Lower leg skin (tissue), 4 donors: ENCODE measurements around the gene TUBA8. TPM values are rescaled to one million over a fixed set of nuclear protein-coding genes. Genes with fewer than 3 reads are reported as not detected.
"Not testable (repeated sequence)": the region's sequence is repeated elsewhere in the genome, so short reads cannot be mapped to it uniquely, and the experiment has no call there.

Experiments
- DNase-seq, 2 donors: peaks; one replicate each; pipeline ENCODE4 v3.0.0-alpha.2; 2019; ENCODE audit warnings: low spot score in 2 of 2
- H3K4me3 ChIP-seq: fragments of 200-600 bp; sonication (generic); 2 replicates; pipeline ENCODE4 v1.5.1; 2017; ENCODE audit warnings: mild to moderate bottlenecking, low read depth; ENCODE audit not compliant: poor library complexity, severe bottlenecking
- CTCF ChIP-seq, 3 donors: fragments of 450-650 bp; IDR thresholded peaks; one replicate each; pipeline ENCODE4 v1.5.1; 2016; ENCODE audit warnings: antibody characterized with exemption in 3 of 3, mild to moderate bottlenecking in 3 of 3, moderate library complexity in 2 of 3
- POLR2A ChIP-seq, 2 donors: fragments of 450-650 bp; IDR thresholded peaks; one replicate each; pipeline ENCODE4 v1.6.1; 2016 to 2017; ENCODE audit warnings: antibody characterized with exemption in 2 of 2, mild to moderate bottlenecking in 1 of 2, moderate library complexity in 1 of 2
- WGBS, 2 donors: methylation state at CpG; one replicate each; pipeline ENCODE4 v1.1.5; 2018; 5-methylcytosine and 5-hydroxymethylcytosine counted together
- intact Hi-C: fragments of 100-400 bp; cut with DNase I; formaldehyde crosslinking; loops from one replicate; pipeline ENCODE4 v1.15.0; 2023; ENCODE audit warnings: low total_unique reads
- total RNA-seq, 4 donors: library from RNA; depleted of rRNA; stranded (reverse); fragments of >200 nt; gene quantifications; one replicate each; pipeline ENCODE4 v1.1.0, GENCODE V29; 2016

The TUBA8 gene
- total RNA-seq, 4 donors from 2014 or later: 1.5 to 4.7 (median 2.9) TPM

GRCh38 chr22:18147791-18148190 is 37.2 kb downstream of the TUBA8 start:
- WGBS, 2 donors: 94 to 95% methylated on average over 5 of the region's 5 CpGs
- peak in 1 of 2 donors; percentile 76 for DNase-seq
- TF ChIP-seq CTCF (IDR thresholded peaks at IDR 0.05) (no peak), POLR2A (IDR thresholded peaks at IDR 0.05) (no peak)
- intact Hi-C loops: no loop called here
- H3K4me3 ChIP-seq: no peak overlapping the region

- WGBS, 2 donors: 94 to 95% methylated on average over 17 of the region's 17 CpGs
- no peak overlapping the region for H3K4me3 ChIP-seq
- TF ChIP-seq POLR2A (IDR thresholded peaks at IDR 0.05) (no peak), CTCF (IDR thresholded peaks at IDR 0.05) (no peak)
- peak in 1 of 2 donors; percentile 85 for DNase-seq
- intact Hi-C loops: no loop called here
Measured at GRCh38 chr22:18148293-18148965, 37.8 kb downstream of the TUBA8 start.

- H3K4me3 ChIP-seq: no peak overlapping the region
- no peak for TF ChIP-seq CTCF (IDR thresholded peaks at IDR 0.05)
- no peak for TF ChIP-seq POLR2A (IDR thresholded peaks at IDR 0.05)
- WGBS, 2 donors: 91 to 96% methylated on average over 8 of the region's 8 CpGs
- peak in 1 of 2 donors; percentile 68 for DNase-seq
- intact Hi-C loops: no loop called here
Measured at GRCh38 chr22:18152519-18152918, 41.9 kb downstream of the TUBA8 start.

GRCh38 chr22:18154821-18155390 is 44.3 kb downstream of the TUBA8 start:
- 83 to 93% methylated on average over 7 of the region's 8 CpGs for WGBS, 2 donors
- H3K4me3 ChIP-seq: no peak overlapping the region
- intact Hi-C loops: no loop called here
- DNase-seq: no peak
- TF ChIP-seq POLR2A (IDR thresholded peaks at IDR 0.05) (no peak), CTCF (IDR thresholded peaks at IDR 0.05) (no peak)

GRCh38 chr22:18155546-18155945 is 44.9 kb downstream of the TUBA8 start:
- DNase-seq, H3K4me3 ChIP-seq, intact Hi-C loops: not testable (repeated sequence)
- 95 to 96% methylated on average over 29 to 32 of the region's 34 CpGs for WGBS, 2 donors

- WGBS, 2 donors: 28 to 32% methylated on average over 22 to 24 of the region's 24 CpGs
- no peak overlapping the region for H3K4me3 ChIP-seq
- no peak for DNase-seq
- intact Hi-C loops: no loop called here
- TF ChIP-seq CTCF (IDR thresholded peaks at IDR 0.05) (no peak), POLR2A (IDR thresholded peaks at IDR 0.05) (no peak)
Measured at GRCh38 chr22:18156878-18157713, 46.5 kb downstream of the TUBA8 start.
